Activated T-helper 1 cell treated with anti-CD3 and anti-CD28 coated beads, Interleukin-2, amount 50 U/mL, for 16 hours (primary cell): ENCODE measurements around the gene ERBIN.

Source experiments
- DNase-seq, 2 donors: peaks; one replicate each; pipeline ENCODE4 v3.0.0-alpha.2; 2020; ENCODE audit warnings: low read depth in 1 of 2, low spot score in 1 of 2

The ERBIN gene

GRCh38 chr5:66113160-66113559 lies 186.8 kb downstream of the ERBIN start:
- no peak for DNase-seq

GRCh38 chr5:66118304-66118703 lies 191.9 kb downstream of the ERBIN start:
- DNase-seq, result no peak

GRCh38 chr5:66122379-66123034 lies 196.1 kb downstream of the ERBIN start:
- DNase-seq, result no peak

- no peak for DNase-seq
Observed at GRCh38 chr5:66129144-66129543, 202.8 kb downstream of the ERBIN start.

- DNase-seq, result no peak
Observed at GRCh38 chr5:66130493-66130892, 204.1 kb downstream of the ERBIN start.
